OCI-LY1 (cell line): ENCODE data around the gene TIMM29.

Source experiments
- H2AFZ ChIP-seq: fragments of 200-600 bp; sonication (generic), shearing (Covaris generic); 2 replicates; pipeline ENCODE4 v1.6.0; 2014; ENCODE audit warnings: antibody characterized with exemption, mild to moderate bottlenecking, low read length
- H3F3A ChIP-seq: fragments of 200-600 bp; sonication (generic), shearing (Covaris generic); 2 replicates; pipeline ENCODE4 v1.6.0; 2014; ENCODE audit warnings: mild to moderate bottlenecking, antibody characterized with exemption, low read length, moderate library complexity; ENCODE audit not compliant: insufficient read depth
- H3K27ac ChIP-seq: fragments of 200-600 bp; sonication (generic); 2 replicates; pipeline ENCODE4 v1.5.1; 2014; ENCODE audit warnings: low read length, mixed run types, mild to moderate bottlenecking, low read depth; ENCODE audit not compliant: poor library complexity, severe bottlenecking
- H3K27me3 ChIP-seq: fragments of 200-600 bp; sonication (generic); 2 replicates; pipeline ENCODE4 v1.6.0; 2014; ENCODE audit warnings: antibody characterized with exemption, mild to moderate bottlenecking, low read length, moderate library complexity; ENCODE audit not compliant: insufficient read depth
- H3K36me3 ChIP-seq: fragments of 200-600 bp; sonication (generic); 2 replicates; pipeline ENCODE4 v1.6.1; 2014; ENCODE audit warnings: mild to moderate bottlenecking, antibody characterized with exemption, low read length, moderate library complexity, mixed read lengths; ENCODE audit not compliant: insufficient read depth
- H3K4me1 ChIP-seq: fragments of 200-600 bp; sonication (generic); 2 replicates; pipeline ENCODE4 v1.5.1; 2014; ENCODE audit warnings: mild to moderate bottlenecking, low read length, moderate library complexity; ENCODE audit not compliant: insufficient read depth, severe bottlenecking
- H3K4me2 ChIP-seq: fragments of 200-600 bp; sonication (generic), shearing (Covaris generic); 2 replicates; pipeline ENCODE4 v1.6.1; 2014; ENCODE audit warnings: low read length
- H3K4me3 ChIP-seq: fragments of 200-600 bp; sonication (generic); 2 replicates; pipeline ENCODE4 v1.5.1; 2014; ENCODE audit warnings: low read length, low read depth, mild to moderate bottlenecking, mixed read lengths; ENCODE audit not compliant: poor library complexity, severe bottlenecking
- H3K79me2 ChIP-seq: fragments of 200-600 bp; shearing (Covaris generic); 2 replicates; pipeline ENCODE4 v1.6.1; 2016; ENCODE audit warnings: mixed run types, low read length, mixed read lengths; ENCODE audit not compliant: insufficient read depth
- H3K9ac ChIP-seq: fragments of 200-600 bp; sonication (generic), shearing (Covaris generic); 2 replicates; pipeline ENCODE4 v1.6.1; 2014; ENCODE audit warnings: mild to moderate bottlenecking, low read length, mixed read lengths
- H3K9me2 ChIP-seq: fragments of 200-600 bp; sonication (generic), shearing (Covaris generic); 2 replicates; pipeline ENCODE4 v1.6.1; 2014; ENCODE audit warnings: low read depth, mild to moderate bottlenecking, low read length, mixed read lengths
- H3K9me3 ChIP-seq: fragments of 200-600 bp; shearing (Covaris generic); 2 replicates; pipeline ENCODE4 v1.6.1; 2014; ENCODE audit warnings: low read length, mixed read lengths
- H4K20me1 ChIP-seq: fragments of 200-600 bp; sonication (generic), shearing (Covaris generic); 2 replicates; pipeline ENCODE4 v1.6.0; 2016; ENCODE audit warnings: mild to moderate bottlenecking, low read length; ENCODE audit not compliant: insufficient read depth
- CTCF ChIP-seq: fragments of 200-600 bp; sonication (generic), shearing (Covaris generic); IDR thresholded peaks from 2 replicates; pipeline ENCODE4 v1.5.1; 2017; ENCODE audit warnings: mild to moderate bottlenecking, antibody characterized with exemption, low read length, moderate library complexity, mixed read lengths
- EZH2 ChIP-seq: fragments of 200-600 bp; sonication (generic), shearing (Covaris generic); IDR thresholded peaks from 2 replicates; pipeline ENCODE4 v1.8.0; 2017; ENCODE audit warnings: borderline replicate concordance, mixed run types, mild to moderate bottlenecking, antibody characterized with exemption, low read length, moderate library complexity, mixed read lengths

Gene TIMM29

GRCh38 chr19:10963865-10964264 is 35.3 kb downstream of the TIMM29 start:
- peak overlapping the region; percentile 65 for H3K4me2 ChIP-seq
- peak overlapping the region; percentile 89 for H3K4me3 ChIP-seq

GRCh38 chr19:10964903-10965302 is 36.3 kb downstream of the TIMM29 start:
- H3F3A ChIP-seq: no peaks in the 10 kb centered on the region
- no peaks in the 10 kb centered on the region for H3K9me2 ChIP-seq
- H2AFZ ChIP-seq: no peak overlapping the region
- TF ChIP-seq CTCF (peak; percentile 65), EZH2 (no peak)
- peaks cover 22% of the 10 kb centered on the region for H3K36me3 ChIP-seq
- H3K9ac ChIP-seq: peak overlapping the region; percentile 17; the same call in 1 of the 2 replicates
- peaks cover 83% of the 10 kb centered on the region for H3K79me2 ChIP-seq
- H3K27me3 ChIP-seq: no peaks in the 10 kb centered on the region
- no peaks in the 10 kb centered on the region for H3K9me3 ChIP-seq
- H3K27ac ChIP-seq: peak overlapping the region; percentile 98
- peaks cover 75% of the 10 kb centered on the region for H3K4me1 ChIP-seq
- peak overlapping the region; percentile 54 for H3K4me2 ChIP-seq
- peak overlapping the region; percentile 7 for H3K4me3 ChIP-seq
- no peaks in the 10 kb centered on the region for H4K20me1 ChIP-seq

More at GRCh38 chr19:10963865-10964264, 35.3 kb downstream of the TIMM29 start:
- no peaks in the 10 kb centered on the region for H3K9me3 ChIP-seq
- H2AFZ ChIP-seq: no peak overlapping the region
- TF ChIP-seq CTCF (no peak), EZH2 (no peak)
- peaks cover 19% of the 10 kb centered on the region for H3K36me3 ChIP-seq
- peaks cover 72% of the 10 kb centered on the region for H3K79me2 ChIP-seq
- peak overlapping the region; percentile 96; the same call in 1 of the 2 replicates for H3K9ac ChIP-seq
- no peaks in the 10 kb centered on the region for H4K20me1 ChIP-seq
- H3K4me1 ChIP-seq: peaks cover 69% of the 10 kb centered on the region
- H3K9me2 ChIP-seq: no peaks in the 10 kb centered on the region
- H3K27ac ChIP-seq: peak overlapping the region; percentile 98
- H3K27me3 ChIP-seq: no peaks in the 10 kb centered on the region
- H3F3A ChIP-seq: no peaks in the 10 kb centered on the region

GRCh38 chr19:10965398-10965797 is 36.8 kb downstream of the TIMM29 start:
- no peaks in the 10 kb centered on the region for H3K9me3 ChIP-seq
- no peak for TF ChIP-seq CTCF
- no peak for TF ChIP-seq EZH2
- peaks cover 88% of the 10 kb centered on the region for H3K79me2 ChIP-seq
- H3K27ac ChIP-seq: peak overlapping the region; percentile 98
- H3K9ac ChIP-seq: peak overlapping the region; percentile 17; the same call in 1 of the 2 replicates
- H3K27me3 ChIP-seq: no peaks in the 10 kb centered on the region
- no peaks in the 10 kb centered on the region for H4K20me1 ChIP-seq
- H3K4me2 ChIP-seq: peak overlapping the region; percentile 54
- H2AFZ ChIP-seq: no peak overlapping the region
- H3K36me3 ChIP-seq: peaks cover 22% of the 10 kb centered on the region
- H3K4me1 ChIP-seq: peaks cover 76% of the 10 kb centered on the region
- peak overlapping the region; percentile 7 for H3K4me3 ChIP-seq
- H3K9me2 ChIP-seq: no peaks in the 10 kb centered on the region
- H3F3A ChIP-seq: no peaks in the 10 kb centered on the region
